Stimulated activated CD8-positive, alpha-beta memory T cell treated with anti-CD3 and anti-CD28 coated beads, Interleukin-15, amount 100 ng/mL, for 4 hours (primary cell): Measurements from ENCODE around the gene PLCH1.

Experiments used
- DNase-seq, 2 donors: peaks; one replicate each; pipeline ENCODE4 v3.0.0-alpha.2; 2020; ENCODE audit warnings: low read depth in 2 of 2

PLCH1 gene

GRCh38 chr3:155744626-155745324 is at the start of gene PLCH1:
Gene PLCH1 (minus strand): TSS chr3:155745071. CDS start chr3:155704224, 40,847 bp downstream.
- peak in 1 of 2 donors; percentile 1 for DNase-seq

- no peak for DNase-seq
Observed at GRCh38 chr3:155792532-155792931, 47.7 kb upstream of the PLCH1 start.

- DNase-seq, result no peak
Observed at GRCh38 chr3:155791190-155791589, 46.3 kb upstream of the PLCH1 start.

- DNase-seq, result no peak
Observed at GRCh38 chr3:155790272-155790925, 45.5 kb upstream of the PLCH1 start.

- no peak for DNase-seq
Observed at GRCh38 chr3:155785662-155786295, 40.9 kb upstream of the PLCH1 start.

- DNase-seq, result no peak
Observed at GRCh38 chr3:155782390-155782953, 37.6 kb upstream of the PLCH1 start.

GRCh38 chr3:155780291-155780690 is 35.4 kb upstream of the PLCH1 start:
- DNase-seq, result no peak

- DNase-seq, result no peak
Observed at GRCh38 chr3:155778462-155778861, 33.6 kb upstream of the PLCH1 start.

- no peak for DNase-seq
Observed at GRCh38 chr3:155772801-155773200, 27.9 kb upstream of the PLCH1 start.

- DNase-seq, result no peak
Observed at GRCh38 chr3:155771126-155771525, 26.3 kb upstream of the PLCH1 start.

GRCh38 chr3:155766206-155766605 is 21.3 kb upstream of the PLCH1 start:
- no peak for DNase-seq

GRCh38 chr3:155763870-155764463 is 19.1 kb upstream of the PLCH1 start:
- no peak for DNase-seq

- DNase-seq, result no peak
Observed at GRCh38 chr3:155760653-155761052, 15.8 kb upstream of the PLCH1 start.

GRCh38 chr3:155757577-155757976 is 12.7 kb upstream of the PLCH1 start:
- no peak for DNase-seq

GRCh38 chr3:155753038-155753639 is 8.3 kb upstream of the PLCH1 start:
- no peak for DNase-seq

- DNase-seq, result no peak
Observed at GRCh38 chr3:155748611-155749365, 3.9 kb upstream of the PLCH1 start.

- DNase-seq, result no peak
Observed at GRCh38 chr3:155747946-155748290, 3.0 kb upstream of the PLCH1 start.

- DNase-seq, result no peak
Observed at GRCh38 chr3:155747286-155747945, 2.5 kb upstream of the PLCH1 start.

- no peak for DNase-seq
Observed at GRCh38 chr3:155746703-155747102, 1.8 kb upstream of the PLCH1 start.

- DNase-seq, result no peak
Observed at GRCh38 chr3:155745795-155746550, 1.1 kb upstream of the PLCH1 start.
